ENCODE data around the gene ACOT11.

ACOT11 gene

GRCh38 chr1:54577612-54578011 lies 29.6 kb downstream of the ACOT11 start:
- no peaks in the 10 kb centered on the region for H3K36me3 ChIP-seq

GRCh38 chr1:54579337-54579781 lies 31.3 kb downstream of the ACOT11 start:
- TF ChIP-seq CTCF (IDR thresholded peaks at IDR 0.05; ENCODE audit: low read depth, low read length) = no peak
- DNase-seq = no peak
- H3K27me3 ChIP-seq (ENCODE audit: insufficient read depth, low read depth, severe bottlenecking) = no peaks in the 10 kb centered on the region
- H3K36me3 ChIP-seq = no peaks in the 10 kb centered on the region
- no peak overlapping the region for H3K4me3 ChIP-seq (ENCODE audit: low read depth, low read length)
- H3K27ac ChIP-seq = no peak overlapping the region
- H3K9me3 ChIP-seq (ENCODE audit: severe bottlenecking) = no peaks in the 10 kb centered on the region

More at GRCh38 chr1:54577612-54578011, 29.6 kb downstream of the ACOT11 start:
- Histone ChIP-seq H3K4me3 (ENCODE audit: low read depth, low read length) (no peak overlapping the region), H3K27ac (no peak overlapping the region), H3K27me3 (ENCODE audit: insufficient read depth, low read depth, severe bottlenecking) (no peaks in the 10 kb centered on the region), H3K9me3 (ENCODE audit: severe bottlenecking) (no peaks in the 10 kb centered on the region)
- no peak for TF ChIP-seq CTCF (IDR thresholded peaks at IDR 0.05; ENCODE audit: low read depth, low read length)
- no peak for DNase-seq

GRCh38 chr1:54580856-54581550 lies 33.0 kb downstream of the ACOT11 start:
- Histone ChIP-seq H3K9me3 (ENCODE audit: severe bottlenecking) (no peaks in the 10 kb centered on the region), H3K27ac (no peak overlapping the region), H3K27me3 (ENCODE audit: insufficient read depth, low read depth, severe bottlenecking) (no peaks in the 10 kb centered on the region), H3K4me3 (ENCODE audit: low read depth, low read length) (no peak overlapping the region), H3K36me3 (no peaks in the 10 kb centered on the region)
- no peak for TF ChIP-seq CTCF (IDR thresholded peaks at IDR 0.05; ENCODE audit: low read depth, low read length)
- no peak for DNase-seq

GRCh38 chr1:54581621-54582035 lies 33.6 kb downstream of the ACOT11 start:
- no peak for DNase-seq
- no peaks in the 10 kb centered on the region for H3K9me3 ChIP-seq (ENCODE audit: severe bottlenecking)
- no peak overlapping the region for H3K4me3 ChIP-seq (ENCODE audit: low read depth, low read length)
- H3K27ac ChIP-seq = no peak overlapping the region
- H3K27me3 ChIP-seq (ENCODE audit: insufficient read depth, low read depth, severe bottlenecking) = no peaks in the 10 kb centered on the region
- H3K36me3 ChIP-seq = no peaks in the 10 kb centered on the region
- no peak for TF ChIP-seq CTCF (IDR thresholded peaks at IDR 0.05; ENCODE audit: low read depth, low read length)

GRCh38 chr1:54582566-54583306 lies 34.7 kb downstream of the ACOT11 start:
- DNase-seq = no peak

More at GRCh38 chr1:54582566-54583306, 34.7 kb downstream of the ACOT11 start:
- TF ChIP-seq CTCF (IDR thresholded peaks at IDR 0.05; ENCODE audit: low read depth, low read length) = no peak
- Histone ChIP-seq H3K36me3 (no peaks in the 10 kb centered on the region), H3K9me3 (ENCODE audit: severe bottlenecking) (no peaks in the 10 kb centered on the region), H3K4me3 (ENCODE audit: low read depth, low read length) (no peak overlapping the region), H3K27ac (no peak overlapping the region), H3K27me3 (ENCODE audit: insufficient read depth, low read depth, severe bottlenecking) (no peaks in the 10 kb centered on the region)
